A673 (cell line): ENCODE results near the gene FHL5. TPM values are rescaled to one million over a fixed set of nuclear protein-coding genes. Genes with fewer than 3 reads are reported as not detected.

ENCODE experiments used
- Bru-seq: library from RNA; stranded (reverse); fragments of 400-500 nt; gene quantifications from one replicate; lab custom pipeline; 2021; lab: Mats Ljungman, UMichigan
- BruChase-seq, 2 experiments: library from RNA; stranded (reverse); fragments of 400-500 nt; gene quantifications; one replicate each; lab custom pipeline; 2021; lab: Mats Ljungman, UMichigan
- BruUV-seq: library from RNA; stranded (reverse); fragments of 400-500 nt; replicated peaks from 2 replicates; lab custom pipeline; 2021; lab: Mats Ljungman, UMichigan
- CTCF ChIA-PET: fragments of 300-600 bp; sonication (Branson Sonifier 250); formaldehyde crosslinking; loops from one replicate; lab custom pipeline; 2022; ENCODE audit warnings: antibody characterized with exemption; lab: Charles Lee
- POLR2A ChIA-PET: fragments of 300-600 bp; sonication (Branson Sonifier 250); formaldehyde crosslinking; loops from one replicate; lab custom pipeline; 2022; ENCODE audit warnings: antibody characterized with exemption; ENCODE audit not compliant: low non-redundant PET; lab: Charles Lee
- DNase-seq: peaks from one replicate; pipeline ENCODE4 v3.0.0-alpha.2; 2015; ENCODE audit warnings: low spot score
- H3K27ac ChIP-seq: fragments of 200-600 bp; sonication (generic); 2 replicates; pipeline ENCODE4 v1.5.1; 2016; ENCODE audit warnings: mixed run types, low read depth, mild to moderate bottlenecking, mixed read lengths, antibody characterized with exemption, low read length; ENCODE audit not compliant: poor library complexity, severe bottlenecking
- H3K27me3 ChIP-seq: fragments of 200-600 bp; sonication (generic); replicated peaks from 2 replicates; pipeline ENCODE4 v1.6.1; 2017; ENCODE audit warnings: mixed run types, low read depth, mild to moderate bottlenecking, mixed read lengths, antibody characterized with exemption, low read length; ENCODE audit not compliant: insufficient read depth, poor library complexity
- H3K36me3 ChIP-seq: fragments of 200-600 bp; sonication (generic); 2 replicates; pipeline ENCODE4 v1.6.1; 2016; ENCODE audit warnings: mixed run types, mild to moderate bottlenecking, mixed read lengths, antibody characterized with exemption, low read length; ENCODE audit not compliant: insufficient read depth, poor library complexity, severe bottlenecking
- H3K4me1 ChIP-seq: fragments of 200-600 bp; sonication (generic); 2 replicates; pipeline ENCODE4 v1.6.1; 2017; ENCODE audit warnings: mixed run types, mild to moderate bottlenecking, mixed read lengths, antibody characterized with exemption, low read length; ENCODE audit not compliant: insufficient read depth, poor library complexity, severe bottlenecking
- H3K4me3 ChIP-seq: fragments of 200-600 bp; sonication (generic); 2 replicates; pipeline ENCODE4 v1.5.1; 2016; ENCODE audit warnings: low read depth, mixed run types, mild to moderate bottlenecking, mixed read lengths, low read length; ENCODE audit not compliant: poor library complexity, severe bottlenecking
- H3K9me3 ChIP-seq: fragments of 200-600 bp; sonication (generic); 2 replicates; pipeline ENCODE4 v1.6.1; 2016; ENCODE audit warnings: mixed run types, low read depth, mild to moderate bottlenecking, mixed read lengths, antibody characterized with exemption, low read length; ENCODE audit not compliant: poor library complexity, severe bottlenecking
- CTCF ChIP-seq: fragments of 300-800, 200-600 bp; sonication (generic); conservative IDR thresholded peaks from 2 replicates; pipeline ENCODE4 v1.5.1; 2017; ENCODE audit warnings: low read depth, mild to moderate bottlenecking, antibody characterized with exemption, low read length, moderate library complexity, mixed read lengths
- EZH2 ChIP-seq: fragments of 200-600 bp; sonication (generic); IDR thresholded peaks from 2 replicates; pipeline ENCODE4 v1.6.1; 2017; ENCODE audit warnings: borderline replicate concordance, low read depth, mild to moderate bottlenecking, mixed read lengths, antibody characterized with exemption, low read length; ENCODE audit not compliant: poor library complexity, severe bottlenecking
- intact Hi-C: fragments of 100-400 bp; cut with micrococcal nuclease; formaldehyde crosslinking; loops from one replicate; pipeline ENCODE4 v1.10.0; 2022; ENCODE audit not compliant: unreplicated experiment
- long read RNA-seq: library from polyadenylated mRNA; stranded (forward); transcript quantifications from one replicate; pipeline ENCODE4 v2.0.0, GENCODE V29; 2022
- total RNA-seq: library from RNA; stranded (reverse); gene quantifications from 2 replicates; pipeline ENCODE4 v1.2.3, GENCODE V29; 2021

FHL5 gene
- total RNA-seq (0.84 TPM in 1 of 2 replicates, not detected in the other), Bru-seq, nascent RNA (percentile 33 among the genes with signal in this experiment), BruChase-seq, experiment 1, labeled RNA remaining after a 2-hour chase (percentile 20 among the genes with signal in this experiment), BruChase-seq, experiment 2, labeled RNA remaining after a 6-hour chase (percentile 28 among the genes with signal in this experiment)
- long read RNA-seq, partial matches to known transcripts, result 1 of 1 reads
- long read RNA-seq, other reads (novel, unspliced or antisense), result 0 of 1 reads

GRCh38 chr6:96562886-96563285 is at the start of gene FHL5:
Gene FHL5 (plus strand): TSS chr6:96563128. CDS start chr6:96603614, 40,486 bp downstream.
- H3K27ac ChIP-seq, result no peak within 1 kb of the TSS
- H3K4me3 ChIP-seq, result peak within 1 kb of the TSS; percentile 4
- ChIA-PET CTCF (no interaction called here), POLR2A (no interaction called here)
- H3K4me1 ChIP-seq, result peaks cover 14% of the 10 kb centered on the region
- DNase-seq, result peak; percentile 57
- TF ChIP-seq EZH2 (no peak), CTCF (no peak)
- no peaks in the 10 kb centered on the region for H3K27me3 ChIP-seq
- intact Hi-C loops, result no loop called here
- H3K9me3 ChIP-seq, result no peaks in the 10 kb centered on the region
- H3K36me3 ChIP-seq, result no peaks in the 10 kb centered on the region
- BruUV-seq, result no TSS peak

- peak overlapping the region; percentile 84 for H3K4me3 ChIP-seq
- POLR2A ChIA-PET, result interaction anchor here (0.6 kb wide), 1 partner anchor 379 kb away, joined by 4 read pairs; no protein-coding TSS in a partner anchor
- H3K4me1 ChIP-seq, result peaks cover 20% of the 10 kb centered on the region
- CTCF ChIA-PET, result no interaction called here
- no peaks in the 10 kb centered on the region for H3K9me3 ChIP-seq
- peaks cover 13% of the 10 kb centered on the region for H3K36me3 ChIP-seq
- H3K27ac ChIP-seq, result peak overlapping the region; percentile 95
- no peak for TF ChIP-seq EZH2
- TF ChIP-seq CTCF, result no peak
- intact Hi-C loops, result loop anchor here (10.0 kb wide), 1 partner anchor 374 kb away; the partner anchor contains the start of gene NDUFAF4
- no peaks in the 10 kb centered on the region for H3K27me3 ChIP-seq
- peak; percentile 22 for DNase-seq
- no TSS peak for BruUV-seq
These were observed 42.5 kb upstream of the FHL5 start for GRCh38 chr6:96520171-96521115.

- ChIA-PET POLR2A (interaction anchor here (0.6 kb wide), 1 partner anchor 380 kb away, joined by 4 read pairs; no protein-coding TSS in a partner anchor), CTCF (no interaction called here)
- intact Hi-C loops, result loop anchor here (10.0 kb wide), 1 partner anchor 374 kb away; the partner anchor contains the start of gene NDUFAF4
- Histone ChIP-seq H3K27me3 (no peaks in the 10 kb centered on the region), H3K36me3 (peaks cover 21% of the 10 kb centered on the region), H3K27ac (peak overlapping the region; percentile 95), H3K4me3 (peak overlapping the region; percentile 84), H3K4me1 (peaks cover 20% of the 10 kb centered on the region), H3K9me3 (no peaks in the 10 kb centered on the region)
- BruUV-seq, result no TSS peak
- no peak for DNase-seq
- TF ChIP-seq CTCF (no peak), EZH2 (no peak)
These were observed 41.7 kb upstream of the FHL5 start for GRCh38 chr6:96521306-96521643.
